GM12873 (cell line): ENCODE measurements around the gene SH3GL3.

Experiments
- TF ChIP-seq, protein P1 (sequence below): IDR thresholded peaks from 2 replicates; pipeline ENCODE4 v1.5.1; 2012; ENCODE audit warnings: low read depth, mild to moderate bottlenecking, moderate library complexity, low read length, control low read depth; ENCODE audit not compliant: insufficient read depth; ENCODE audit errors: missing control alignments

Gene SH3GL3

DNA sequence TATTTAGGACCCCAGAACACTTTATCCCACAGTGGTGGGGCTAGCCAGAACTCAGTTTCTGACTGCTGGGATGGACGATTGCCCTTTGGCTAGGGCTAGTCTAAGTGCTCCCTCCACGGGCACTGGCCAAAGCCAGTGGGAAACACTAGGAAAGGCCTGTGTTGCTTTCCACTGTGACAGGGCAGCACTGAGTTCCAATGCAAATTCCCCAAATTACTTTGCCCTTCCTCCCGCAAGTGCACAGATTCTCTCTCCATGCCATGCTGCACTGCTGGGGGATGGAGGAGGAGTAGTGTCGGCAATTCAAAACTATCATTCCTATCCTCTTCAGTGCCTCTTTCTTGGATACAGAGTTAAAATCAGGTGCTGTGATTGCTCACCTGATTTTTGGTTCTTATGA is 100.0 kb downstream of the SH3GL3 start:
- TF ChIP-seq, protein P1, sequence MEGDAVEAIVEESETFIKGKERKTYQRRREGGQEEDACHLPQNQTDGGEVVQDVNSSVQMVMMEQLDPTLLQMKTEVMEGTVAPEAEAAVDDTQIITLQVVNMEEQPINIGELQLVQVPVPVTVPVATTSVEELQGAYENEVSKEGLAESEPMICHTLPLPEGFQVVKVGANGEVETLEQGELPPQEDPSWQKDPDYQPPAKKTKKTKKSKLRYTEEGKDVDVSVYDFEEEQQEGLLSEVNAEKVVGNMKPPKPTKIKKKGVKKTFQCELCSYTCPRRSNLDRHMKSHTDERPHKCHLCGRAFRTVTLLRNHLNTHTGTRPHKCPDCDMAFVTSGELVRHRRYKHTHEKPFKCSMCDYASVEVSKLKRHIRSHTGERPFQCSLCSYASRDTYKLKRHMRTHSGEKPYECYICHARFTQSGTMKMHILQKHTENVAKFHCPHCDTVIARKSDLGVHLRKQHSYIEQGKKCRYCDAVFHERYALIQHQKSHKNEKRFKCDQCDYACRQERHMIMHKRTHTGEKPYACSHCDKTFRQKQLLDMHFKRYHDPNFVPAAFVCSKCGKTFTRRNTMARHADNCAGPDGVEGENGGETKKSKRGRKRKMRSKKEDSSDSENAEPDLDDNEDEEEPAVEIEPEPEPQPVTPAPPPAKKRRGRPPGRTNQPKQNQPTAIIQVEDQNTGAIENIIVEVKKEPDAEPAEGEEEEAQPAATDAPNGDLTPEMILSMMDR = no peak

GRCh38 chr15:83549623-83550022 is 102.5 kb downstream of the SH3GL3 start:
- TF ChIP-seq, protein P1 = no peak

DNA sequence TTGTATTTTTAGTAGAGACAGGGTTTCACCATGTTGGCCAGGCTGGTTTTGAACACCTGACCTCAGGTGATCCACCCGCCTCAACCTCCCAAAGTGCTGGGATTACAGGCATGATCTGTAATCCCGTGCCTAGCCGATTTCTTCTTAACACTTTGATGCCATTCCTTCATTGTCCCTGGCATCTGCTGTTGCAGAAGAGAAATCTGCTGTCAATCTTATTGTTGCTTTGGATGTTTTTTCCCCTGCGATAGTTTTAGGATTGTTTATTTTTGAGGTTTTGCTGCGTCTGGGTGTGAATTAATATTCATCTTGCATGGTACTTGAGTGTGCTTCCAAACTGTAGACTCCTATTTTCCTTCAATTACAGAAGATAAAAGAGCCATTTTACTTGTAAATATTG is 107.4 kb downstream of the SH3GL3 start:
- TF ChIP-seq, protein P1 = no peak

GRCh38 chr15:83555383-83555782 is 108.2 kb downstream of the SH3GL3 start:
- TF ChIP-seq, protein P1 = no peak

DNA sequence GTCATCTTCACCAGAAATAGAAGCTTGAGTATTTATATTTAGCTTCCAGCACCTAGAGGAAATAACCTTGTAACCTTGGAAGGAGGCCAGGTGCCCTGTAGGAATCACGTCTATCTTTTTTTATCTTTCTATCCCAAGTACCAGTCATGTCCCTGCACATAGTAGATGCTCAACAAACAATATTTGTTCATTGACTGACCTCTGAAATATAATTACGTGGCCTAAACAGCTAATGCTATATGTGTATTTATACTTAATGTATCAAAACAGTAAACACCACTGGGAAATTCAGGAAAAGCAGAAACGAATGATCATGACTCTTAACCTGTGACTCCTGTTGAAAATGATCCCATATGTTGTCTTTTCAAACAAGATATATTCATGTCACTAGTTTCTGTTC is 108.9 kb downstream of the SH3GL3 start:
- TF ChIP-seq, protein P1 = no peak

DNA sequence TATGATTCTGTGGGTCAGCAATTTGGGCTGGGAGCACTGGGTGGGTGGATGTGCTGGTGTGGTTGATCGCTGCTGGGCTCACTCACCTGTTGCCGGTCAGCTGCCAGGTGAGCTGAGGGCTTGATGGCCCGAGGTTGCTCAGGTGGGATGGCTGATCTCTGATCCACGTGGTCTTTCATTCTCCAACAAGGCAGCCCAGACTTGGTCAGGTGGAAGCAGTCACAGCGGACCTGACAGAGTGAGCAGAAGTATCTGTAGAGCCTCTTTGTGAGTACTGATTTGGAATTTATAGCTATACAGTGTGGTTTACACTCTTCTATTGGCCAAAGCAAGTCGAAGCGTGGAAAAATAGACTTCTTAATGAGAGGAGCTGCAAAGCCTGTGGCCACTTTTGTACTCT is 109.6 kb downstream of the SH3GL3 start:
- TF ChIP-seq, protein P1 = no peak

DNA sequence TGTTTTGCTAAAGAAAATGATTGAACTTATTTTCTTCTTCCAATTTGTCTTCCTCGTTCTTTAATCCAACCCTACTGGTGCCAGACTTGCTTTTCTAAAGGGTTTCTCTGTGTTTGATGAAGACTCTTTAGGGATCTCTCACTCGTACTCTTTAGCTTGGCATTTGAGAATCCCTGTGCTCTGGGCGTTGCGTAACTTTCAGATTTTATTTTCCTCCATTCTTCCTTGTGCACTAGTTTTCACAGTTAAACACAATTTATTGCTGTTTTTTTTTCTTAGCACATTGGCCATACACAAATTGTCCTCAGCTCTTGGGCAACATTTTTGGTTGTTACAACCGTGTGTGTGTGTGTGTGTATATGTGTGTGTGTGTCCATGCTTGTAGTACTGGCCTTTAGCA is 111.0 kb downstream of the SH3GL3 start:
- TF ChIP-seq, protein P1 = no peak
